OCI-LY7 (cell line): Measurements from ENCODE around the gene ALPG.
"Not testable (repeated sequence)": the region's sequence is repeated elsewhere in the genome, so short reads cannot be mapped to it uniquely, and the experiment has no call there.

ENCODE experiments used
- EZH2phosphoT487 ChIP-seq: fragments of 200-600 bp; sonication (generic); IDR thresholded peaks from 2 replicates; pipeline ENCODE4 v1.6.1; 2018; ENCODE audit warnings: low read depth, borderline replicate concordance, mild to moderate bottlenecking, mixed run types, antibody characterized with exemption, low read length, moderate library complexity, mixed read lengths
- TF ChIP-seq, protein P1 (sequence below): fragments of 200-600 bp; sonication (generic); conservative IDR thresholded peaks from 2 replicates; pipeline ENCODE4 v1.5.1; 2014; ENCODE audit warnings: mild to moderate bottlenecking, antibody characterized with exemption, low read length, moderate library complexity, mixed read lengths

DNA sequence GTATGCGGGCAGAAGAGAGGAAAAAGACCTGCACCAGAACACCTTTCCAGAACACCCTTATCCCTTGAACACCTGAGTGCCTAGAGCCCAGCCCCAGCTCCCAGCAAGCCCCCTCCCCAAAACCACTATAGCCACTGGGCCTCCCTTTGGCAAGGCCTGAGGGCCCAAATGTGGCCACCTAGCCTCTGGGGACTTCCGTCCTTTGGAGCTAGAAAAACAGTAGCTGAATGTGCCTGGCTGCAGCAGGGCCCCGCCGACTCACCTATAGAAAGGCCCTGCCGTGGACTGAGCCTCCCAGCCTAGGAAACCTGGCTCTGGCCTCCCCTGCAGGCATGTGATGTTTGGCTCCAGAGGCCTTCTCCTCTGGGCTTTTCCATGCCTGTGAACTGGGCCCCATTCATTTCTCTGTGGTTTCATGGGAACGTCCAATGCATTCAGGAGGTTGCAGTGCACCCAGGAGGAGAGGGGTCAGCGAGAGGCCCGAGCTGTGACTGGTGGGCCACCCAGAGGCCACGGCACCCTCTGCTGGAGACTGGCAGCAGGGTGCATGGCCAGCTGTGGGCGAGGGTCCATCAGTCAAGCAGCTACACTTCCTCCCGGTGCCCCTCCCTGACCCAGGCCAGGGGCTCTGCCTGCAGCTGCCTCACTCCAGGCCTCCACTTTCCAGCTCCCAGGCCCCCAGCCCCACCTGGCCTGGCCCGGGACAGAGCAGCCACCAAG, 43.4 kb upstream of the ALPG start:
- TF ChIP-seq, protein P1, sequence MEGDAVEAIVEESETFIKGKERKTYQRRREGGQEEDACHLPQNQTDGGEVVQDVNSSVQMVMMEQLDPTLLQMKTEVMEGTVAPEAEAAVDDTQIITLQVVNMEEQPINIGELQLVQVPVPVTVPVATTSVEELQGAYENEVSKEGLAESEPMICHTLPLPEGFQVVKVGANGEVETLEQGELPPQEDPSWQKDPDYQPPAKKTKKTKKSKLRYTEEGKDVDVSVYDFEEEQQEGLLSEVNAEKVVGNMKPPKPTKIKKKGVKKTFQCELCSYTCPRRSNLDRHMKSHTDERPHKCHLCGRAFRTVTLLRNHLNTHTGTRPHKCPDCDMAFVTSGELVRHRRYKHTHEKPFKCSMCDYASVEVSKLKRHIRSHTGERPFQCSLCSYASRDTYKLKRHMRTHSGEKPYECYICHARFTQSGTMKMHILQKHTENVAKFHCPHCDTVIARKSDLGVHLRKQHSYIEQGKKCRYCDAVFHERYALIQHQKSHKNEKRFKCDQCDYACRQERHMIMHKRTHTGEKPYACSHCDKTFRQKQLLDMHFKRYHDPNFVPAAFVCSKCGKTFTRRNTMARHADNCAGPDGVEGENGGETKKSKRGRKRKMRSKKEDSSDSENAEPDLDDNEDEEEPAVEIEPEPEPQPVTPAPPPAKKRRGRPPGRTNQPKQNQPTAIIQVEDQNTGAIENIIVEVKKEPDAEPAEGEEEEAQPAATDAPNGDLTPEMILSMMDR: peak; percentile 47; the same call in 1 of the 2 replicates
- TF ChIP-seq EZH2phosphoT487: not testable (repeated sequence)
